GM12872 (cell line): ENCODE measurements around the gene BTBD19.

Experiments used
- CTCF ChIP-seq: IDR thresholded peaks from 3 replicates; pipeline ENCODE4 v1.5.1; 2011; ENCODE audit warnings: low read depth, mild to moderate bottlenecking, low read length, moderate library complexity; ENCODE audit not compliant: insufficient read depth

BTBD19 gene

GRCh38 chr1:44777547-44777946 lies 30.8 kb upstream of the BTBD19 start:
- TF ChIP-seq CTCF: no peak

DNA sequence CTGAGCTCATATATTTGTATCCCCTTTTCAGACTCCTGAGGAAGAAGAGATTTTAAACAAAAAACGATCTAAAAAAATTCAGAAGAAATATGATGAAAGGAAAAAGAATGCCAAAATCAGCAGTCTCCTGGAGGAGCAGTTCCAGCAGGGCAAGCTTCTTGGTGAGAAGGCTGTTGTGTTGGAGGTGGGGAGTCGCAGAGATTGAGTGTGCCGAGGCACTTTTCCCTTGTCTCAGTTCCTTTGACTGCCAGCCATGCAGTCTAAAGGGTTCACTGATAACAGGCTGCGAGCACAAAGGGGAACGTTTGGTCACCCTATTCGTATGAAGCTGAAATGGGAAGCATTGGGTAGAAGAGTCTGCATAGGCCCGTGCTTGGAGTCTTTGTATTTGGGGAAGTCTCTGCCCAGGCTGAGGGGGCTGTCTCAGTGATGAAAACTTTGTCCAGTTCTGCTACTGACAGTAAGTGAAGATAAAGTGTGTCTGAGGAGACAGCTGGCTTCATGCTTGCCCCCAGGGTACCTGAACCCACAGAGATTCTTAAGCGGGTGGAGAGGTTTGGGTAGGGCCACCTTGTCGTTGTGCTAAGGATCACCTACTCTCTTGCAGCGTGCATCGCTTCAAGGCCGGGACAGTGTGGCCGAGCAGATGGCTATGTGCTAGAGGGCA lies 30.2 kb upstream of the BTBD19 start:
- TF ChIP-seq CTCF: no peak

- TF ChIP-seq CTCF: no peak
Observed at GRCh38 chr1:44778705-44779576, 29.4 kb upstream of the BTBD19 start.

DNA sequence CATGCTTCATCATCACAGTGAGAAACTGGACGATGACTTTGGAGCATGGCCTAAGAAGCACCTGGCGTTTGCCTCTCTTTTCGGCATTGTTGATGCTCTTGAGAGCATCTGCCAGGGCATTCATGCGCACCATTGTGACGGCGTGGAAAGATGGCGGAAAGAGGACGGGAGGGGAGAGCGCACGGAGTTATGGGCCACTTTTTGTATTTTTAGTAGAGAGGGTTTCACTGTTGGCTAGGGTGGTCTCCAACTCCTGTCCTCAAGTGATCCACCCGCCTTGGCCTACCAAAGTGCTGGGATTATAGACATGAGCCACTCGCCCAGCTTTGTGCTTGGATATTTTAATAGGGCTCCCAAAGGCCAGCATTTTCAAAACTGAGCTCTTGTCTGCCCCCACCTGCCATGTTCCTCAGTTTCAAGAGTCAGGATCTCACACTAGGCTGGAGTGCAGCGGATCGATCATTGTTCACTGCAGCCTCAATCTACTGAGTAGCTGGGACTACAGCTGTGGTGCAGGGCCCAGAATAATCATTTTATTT lies 27.7 kb upstream of the BTBD19 start:
- no peak for TF ChIP-seq CTCF

DNA sequence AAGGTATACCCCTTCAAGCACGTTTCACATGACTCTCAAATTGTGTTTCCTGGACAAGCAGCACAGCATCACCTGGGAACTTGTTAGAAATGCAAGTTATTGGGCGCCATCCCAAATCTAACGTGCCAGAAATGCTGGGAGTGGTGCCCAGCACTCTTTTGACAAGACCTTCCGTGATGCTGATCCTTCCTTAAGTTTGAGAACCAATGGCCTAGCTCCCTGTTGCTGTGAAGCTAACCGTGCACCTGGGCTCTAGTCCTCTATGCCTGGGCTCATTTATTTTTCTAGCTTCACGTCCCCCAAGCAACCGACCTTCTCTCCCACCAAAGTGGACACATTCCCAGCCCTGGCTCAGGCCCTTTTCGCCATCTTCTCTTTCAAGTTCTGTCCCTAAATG lies 24.6 kb upstream of the BTBD19 start:
- no peak for TF ChIP-seq CTCF

GRCh38 chr1:44784094-44785028 lies 24.0 kb upstream of the BTBD19 start:
- peak; percentile 30; the same call in 2 of the 3 replicates for TF ChIP-seq CTCF
